Measurements from ENCODE around the gene GREM2.

DNA sequence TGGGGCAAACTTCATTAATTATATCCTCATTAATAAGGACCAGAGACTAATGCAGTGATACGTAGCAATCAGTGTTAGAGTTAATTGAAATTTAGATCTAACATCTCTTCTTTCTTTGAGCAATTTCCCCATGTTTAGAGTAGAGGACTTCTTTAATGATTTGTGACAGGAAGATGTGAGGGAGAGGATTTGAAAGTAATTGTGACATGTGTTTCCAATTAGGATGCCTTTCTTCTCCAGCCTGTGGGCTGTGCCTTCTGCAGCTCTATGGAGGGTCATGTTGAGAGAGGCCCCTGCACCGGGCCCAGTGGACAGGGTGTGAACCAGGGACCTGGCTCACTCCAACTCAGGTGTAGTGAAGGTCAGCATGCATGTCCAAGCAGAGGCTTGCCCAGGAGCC is 103.0 kb downstream of the GREM2 start:
- TF ChIP-seq, protein P1, sequence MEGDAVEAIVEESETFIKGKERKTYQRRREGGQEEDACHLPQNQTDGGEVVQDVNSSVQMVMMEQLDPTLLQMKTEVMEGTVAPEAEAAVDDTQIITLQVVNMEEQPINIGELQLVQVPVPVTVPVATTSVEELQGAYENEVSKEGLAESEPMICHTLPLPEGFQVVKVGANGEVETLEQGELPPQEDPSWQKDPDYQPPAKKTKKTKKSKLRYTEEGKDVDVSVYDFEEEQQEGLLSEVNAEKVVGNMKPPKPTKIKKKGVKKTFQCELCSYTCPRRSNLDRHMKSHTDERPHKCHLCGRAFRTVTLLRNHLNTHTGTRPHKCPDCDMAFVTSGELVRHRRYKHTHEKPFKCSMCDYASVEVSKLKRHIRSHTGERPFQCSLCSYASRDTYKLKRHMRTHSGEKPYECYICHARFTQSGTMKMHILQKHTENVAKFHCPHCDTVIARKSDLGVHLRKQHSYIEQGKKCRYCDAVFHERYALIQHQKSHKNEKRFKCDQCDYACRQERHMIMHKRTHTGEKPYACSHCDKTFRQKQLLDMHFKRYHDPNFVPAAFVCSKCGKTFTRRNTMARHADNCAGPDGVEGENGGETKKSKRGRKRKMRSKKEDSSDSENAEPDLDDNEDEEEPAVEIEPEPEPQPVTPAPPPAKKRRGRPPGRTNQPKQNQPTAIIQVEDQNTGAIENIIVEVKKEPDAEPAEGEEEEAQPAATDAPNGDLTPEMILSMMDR (IDR thresholded peaks at IDR 0.05): no peak
- TF ChIP-seq POLR2AphosphoS5 (IDR thresholded peaks at IDR 0.05): no peak

Measured in esophagus muscularis mucosa (tissue), 3 donors.